ENCODE data around the gene AP1AR. TPM values are rescaled to one million over a fixed set of nuclear protein-coding genes. Genes with fewer than 3 reads are reported as not detected.

AP1AR gene, protein sequence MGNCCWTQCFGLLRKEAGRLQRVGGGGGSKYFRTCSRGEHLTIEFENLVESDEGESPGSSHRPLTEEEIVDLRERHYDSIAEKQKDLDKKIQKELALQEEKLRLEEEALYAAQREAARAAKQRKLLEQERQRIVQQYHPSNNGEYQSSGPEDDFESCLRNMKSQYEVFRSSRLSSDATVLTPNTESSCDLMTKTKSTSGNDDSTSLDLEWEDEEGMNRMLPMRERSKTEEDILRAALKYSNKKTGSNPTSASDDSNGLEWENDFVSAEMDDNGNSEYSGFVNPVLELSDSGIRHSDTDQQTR
- total RNA-seq (2022; extraction: Qiagen RNA extraction; ENCODE audit: low read depth): 7.2 to 16.1 TPM (median 14.9 TPM) in 5 replicates

DNA sequence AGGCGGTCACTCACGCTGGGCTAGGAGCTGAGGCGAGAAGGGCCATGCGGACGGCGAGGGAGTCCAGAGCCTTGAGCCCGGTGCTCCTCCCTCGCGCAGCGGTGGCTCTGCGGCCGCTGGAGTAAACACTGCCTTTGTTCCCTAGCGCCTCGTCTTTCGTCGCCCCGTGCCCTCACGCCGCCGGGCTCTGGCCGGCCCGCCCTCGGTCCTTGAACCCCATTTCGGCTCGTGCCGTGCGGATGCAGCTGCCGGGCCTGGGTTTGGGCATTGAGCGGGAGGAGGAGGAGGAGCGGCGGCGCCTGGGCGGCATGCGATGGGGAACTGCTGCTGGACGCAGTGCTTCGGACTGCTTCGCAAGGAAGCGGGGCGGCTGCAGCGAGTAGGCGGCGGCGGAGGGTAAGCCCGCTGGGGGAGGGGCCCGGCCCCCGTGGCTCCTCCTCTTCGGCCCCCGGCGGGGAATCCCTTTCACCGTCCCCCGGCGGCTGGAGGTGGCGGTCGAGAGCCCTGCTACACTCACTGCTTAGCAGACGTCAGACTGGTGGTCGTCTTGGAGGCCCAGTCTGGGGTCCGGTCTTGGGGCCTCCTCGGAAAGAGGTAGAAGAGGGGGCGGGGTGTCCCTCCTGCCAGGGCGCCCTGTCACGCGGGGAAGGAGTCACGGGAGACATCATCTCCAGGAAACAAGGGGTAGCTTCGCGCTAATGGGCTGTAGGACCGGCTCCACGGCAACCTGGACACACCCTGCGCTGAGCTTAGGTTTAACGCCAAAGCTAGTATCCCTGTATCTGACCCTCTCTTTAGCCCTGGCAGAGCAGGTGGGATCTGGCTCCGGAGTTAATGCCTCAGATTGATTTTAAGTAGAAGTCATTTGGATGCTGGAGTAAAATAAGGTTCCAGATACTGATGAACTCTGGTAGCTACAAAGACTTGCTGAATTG lies at the start of gene AP1AR:
Gene AP1AR (plus strand): TSS at position 9 of the 935 bp plus-strand sequence. CDS start 305 bp downstream, at position 314.

DNA sequence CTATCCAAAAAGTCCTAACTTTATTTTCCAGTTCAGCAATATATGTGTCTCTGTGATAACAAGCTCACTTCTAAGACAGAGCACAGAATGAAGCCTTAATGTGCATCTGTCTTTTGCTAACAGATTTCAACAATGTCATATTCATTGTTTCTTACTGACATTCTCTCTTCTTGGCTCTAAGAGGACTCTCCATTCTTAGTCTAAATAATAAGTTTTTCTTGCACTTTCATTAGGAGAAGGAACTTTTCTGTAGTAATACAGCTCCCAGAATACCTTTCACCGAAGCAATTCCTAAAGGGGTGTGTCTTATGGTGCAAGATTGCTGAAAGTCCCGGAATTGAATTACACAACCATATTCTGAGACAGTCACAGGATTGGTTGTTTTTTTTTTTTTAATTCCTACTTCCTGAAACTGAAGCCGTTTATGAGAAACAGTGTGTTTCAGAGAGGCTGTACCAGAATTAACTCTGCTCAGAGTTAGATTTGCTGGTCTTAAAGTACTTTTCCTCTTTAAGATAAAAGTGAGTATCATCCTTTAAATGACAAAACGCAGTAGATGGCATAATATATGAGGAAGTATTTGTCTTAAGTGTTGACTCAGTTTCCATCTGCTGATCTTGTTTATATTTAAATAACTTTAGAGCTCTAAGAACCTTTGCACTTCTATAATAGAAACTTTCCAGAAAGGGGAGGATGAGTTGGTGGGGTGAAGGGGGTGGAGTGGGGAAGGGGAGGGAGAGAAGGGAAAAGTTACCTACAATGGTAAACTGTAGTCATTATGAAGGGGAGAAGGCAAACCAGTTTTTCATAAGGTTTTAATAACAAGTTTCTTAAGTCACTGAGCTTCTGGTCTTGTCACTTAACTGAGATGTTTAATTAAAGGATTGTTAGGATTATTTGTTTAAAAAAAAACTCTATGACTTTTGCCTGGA lies 65.6 kb downstream of the AP1AR start, which contains the start of gene ALPK1:
Gene ALPK1 (plus strand): TSS at position 421 of the 932 bp plus-strand sequence.

Other genes starting within 250 kb of the AP1AR start
- gene FAM241A, start 86.3 kb upstream of the AP1AR start, total RNA-seq (2022; extraction: Qiagen RNA extraction; ENCODE audit: low read depth): 0.54 to 1.4 TPM (median 1.1 TPM) in 5 replicates
- 3.5 to 6.4 TPM (median 4.6 TPM) in 5 replicates for gene TIFA, start 54.1 kb downstream of the AP1AR start, total RNA-seq (2022; extraction: Qiagen RNA extraction; ENCODE audit: low read depth)
- 1.7 to 2.6 TPM (median 2.1 TPM) in 5 replicates for gene ALPK1, start 65.6 kb downstream of the AP1AR start, total RNA-seq (2022; extraction: Qiagen RNA extraction; ENCODE audit: low read depth)

Measured in A549 treated with RU486 at 1 μM for 4 hours (cell line).